ENCODE measurements around the gene GPR39. TPM values are rescaled to one million over a fixed set of nuclear protein-coding genes. Genes with fewer than 3 reads are reported as not detected.

The GPR39 gene
- total RNA-seq, 2 donors from 2014 or later = 12.3 to 14.6 TPM

DNA sequence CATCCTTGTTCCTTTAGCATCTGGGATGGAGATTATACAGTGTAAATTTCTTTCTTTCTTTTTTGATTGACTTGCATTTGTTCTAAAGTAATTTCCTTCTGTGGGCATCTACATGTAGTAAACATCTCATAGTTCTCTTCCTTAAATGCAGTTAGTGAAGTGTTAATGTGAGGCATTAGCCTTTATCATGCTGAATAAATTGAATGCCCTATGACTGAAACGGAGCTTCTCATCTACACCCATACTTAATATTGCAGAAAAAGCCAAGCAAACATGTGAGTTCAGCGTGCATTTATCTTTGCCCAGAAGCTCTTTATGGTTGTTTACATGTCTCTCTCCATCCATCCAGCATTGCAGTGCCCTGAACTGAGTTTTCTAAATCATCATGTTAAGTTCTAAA is 195.1 kb downstream of the GPR39 start:
- H3K36me3 ChIP-seq = no peaks in the 10 kb centered on the region
- H3K9ac ChIP-seq (ENCODE audit: low read depth in 2 of 2, low read length in 2 of 2) = no peak overlapping the region
- intact Hi-C loops (cut with DNase I) = no loop called here
- no peak overlapping the region for H3K27ac ChIP-seq
- H3K27me3 ChIP-seq = no peaks in the 10 kb centered on the region
- H3K4me1 ChIP-seq = no peaks in the 10 kb centered on the region
- no peaks in the 10 kb centered on the region for H3K9me3 ChIP-seq
- H3K4me3 ChIP-seq = no peak overlapping the region
- DNase-seq = no peak
- TF ChIP-seq, protein P1, sequence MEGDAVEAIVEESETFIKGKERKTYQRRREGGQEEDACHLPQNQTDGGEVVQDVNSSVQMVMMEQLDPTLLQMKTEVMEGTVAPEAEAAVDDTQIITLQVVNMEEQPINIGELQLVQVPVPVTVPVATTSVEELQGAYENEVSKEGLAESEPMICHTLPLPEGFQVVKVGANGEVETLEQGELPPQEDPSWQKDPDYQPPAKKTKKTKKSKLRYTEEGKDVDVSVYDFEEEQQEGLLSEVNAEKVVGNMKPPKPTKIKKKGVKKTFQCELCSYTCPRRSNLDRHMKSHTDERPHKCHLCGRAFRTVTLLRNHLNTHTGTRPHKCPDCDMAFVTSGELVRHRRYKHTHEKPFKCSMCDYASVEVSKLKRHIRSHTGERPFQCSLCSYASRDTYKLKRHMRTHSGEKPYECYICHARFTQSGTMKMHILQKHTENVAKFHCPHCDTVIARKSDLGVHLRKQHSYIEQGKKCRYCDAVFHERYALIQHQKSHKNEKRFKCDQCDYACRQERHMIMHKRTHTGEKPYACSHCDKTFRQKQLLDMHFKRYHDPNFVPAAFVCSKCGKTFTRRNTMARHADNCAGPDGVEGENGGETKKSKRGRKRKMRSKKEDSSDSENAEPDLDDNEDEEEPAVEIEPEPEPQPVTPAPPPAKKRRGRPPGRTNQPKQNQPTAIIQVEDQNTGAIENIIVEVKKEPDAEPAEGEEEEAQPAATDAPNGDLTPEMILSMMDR (IDR thresholded peaks at IDR 0.05) = no peak

- Histone ChIP-seq H3K9me3 (no peaks in the 10 kb centered on the region), H3K27me3 (no peaks in the 10 kb centered on the region), H3K36me3 (no peaks in the 10 kb centered on the region), H3K27ac (no peak overlapping the region), H3K4me3 (no peak overlapping the region), H3K9ac (ENCODE audit: low read depth in 2 of 2, low read length in 2 of 2) (no peak overlapping the region), H3K4me1 (no peaks in the 10 kb centered on the region)
- DNase-seq = no peak
- TF ChIP-seq, protein P1 (IDR thresholded peaks at IDR 0.05) = no peak
- intact Hi-C loops (cut with DNase I) = no loop called here
Observed at GRCh38 chr2:132615329-132616085, 198.9 kb downstream of the GPR39 start.

DNA sequence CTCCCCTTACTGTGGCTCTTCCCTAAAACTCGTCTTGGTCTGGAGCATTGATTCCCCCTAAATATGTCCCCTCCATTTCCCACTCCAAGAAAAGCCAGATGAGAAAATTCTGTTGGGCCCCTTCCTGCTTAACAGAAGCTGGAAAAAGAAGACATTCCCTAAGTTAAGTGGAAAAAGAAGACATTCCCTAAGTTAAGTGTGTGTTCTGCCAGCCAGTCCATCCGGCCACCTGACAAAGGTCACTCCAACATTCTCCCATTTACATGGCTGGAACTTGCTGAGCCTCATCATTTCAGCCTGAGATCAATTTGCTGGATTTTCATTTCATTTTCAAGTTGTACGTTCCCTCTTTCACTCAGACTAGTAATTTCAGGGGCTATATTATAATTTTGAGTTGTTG is 201.4 kb downstream of the GPR39 start:
- TF ChIP-seq, protein P1 (IDR thresholded peaks at IDR 0.05) = no peak
- no peak overlapping the region for H3K27ac ChIP-seq
- no peak overlapping the region for H3K9ac ChIP-seq (ENCODE audit: low read depth in 2 of 2, low read length in 2 of 2)
- no peak overlapping the region for H3K4me3 ChIP-seq
- no peaks in the 10 kb centered on the region for H3K27me3 ChIP-seq
- H3K4me1 ChIP-seq = no peaks in the 10 kb centered on the region
- intact Hi-C loops (cut with DNase I) = no loop called here
- H3K36me3 ChIP-seq = no peaks in the 10 kb centered on the region
- no peak for DNase-seq
- no peaks in the 10 kb centered on the region for H3K9me3 ChIP-seq

DNA sequence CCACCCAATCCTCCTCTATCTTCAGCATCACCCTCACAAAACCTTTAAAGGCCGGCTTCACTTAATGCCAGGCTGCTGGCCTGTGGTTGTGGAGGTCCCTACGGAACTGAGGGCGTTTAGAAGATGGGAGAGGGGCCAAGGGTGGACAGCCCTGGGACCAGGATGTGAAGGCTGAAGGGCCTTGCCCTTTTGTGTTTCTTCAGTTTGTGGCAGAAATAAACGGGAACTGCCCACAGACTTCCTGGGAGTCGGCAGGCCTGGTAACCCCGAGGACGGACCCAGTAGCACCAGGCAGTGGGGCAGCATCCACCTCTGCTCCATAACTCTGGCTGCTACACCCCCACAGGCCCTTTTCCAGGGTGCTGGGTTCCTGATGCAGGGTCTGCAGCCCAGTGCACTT is 202.1 kb downstream of the GPR39 start:
- no peak overlapping the region for H3K27ac ChIP-seq
- no peak for DNase-seq
- H3K36me3 ChIP-seq = no peaks in the 10 kb centered on the region
- H3K9ac ChIP-seq (ENCODE audit: low read depth in 2 of 2, low read length in 2 of 2) = no peak overlapping the region
- no peaks in the 10 kb centered on the region for H3K27me3 ChIP-seq
- no peak overlapping the region for H3K4me3 ChIP-seq
- no peaks in the 10 kb centered on the region for H3K9me3 ChIP-seq
- H3K4me1 ChIP-seq = no peaks in the 10 kb centered on the region
- intact Hi-C loops (cut with DNase I) = no loop called here
- TF ChIP-seq, protein P1 (IDR thresholded peaks at IDR 0.05) = no peak

DNA sequence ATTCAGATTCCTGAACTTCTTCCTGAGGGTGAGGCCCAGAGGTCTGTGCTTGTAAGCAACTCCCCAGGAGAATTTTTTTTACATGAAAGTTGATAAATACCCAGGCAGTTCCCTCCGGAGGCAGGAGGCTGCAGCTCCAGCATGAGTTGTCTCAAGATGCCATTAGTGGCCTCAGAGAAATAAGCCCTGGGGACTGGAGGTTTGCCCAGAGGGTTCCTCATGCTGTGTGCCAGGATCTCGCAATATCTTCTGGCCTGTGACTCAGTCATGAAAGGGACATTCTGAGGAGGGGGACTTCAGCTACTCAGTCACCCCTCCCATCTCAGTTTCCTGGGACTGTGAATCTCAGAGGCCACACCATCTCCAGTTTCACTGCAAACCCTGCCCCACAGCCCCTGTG is 203.5 kb downstream of the GPR39 start:
- TF ChIP-seq, protein P1 (IDR thresholded peaks at IDR 0.05) = no peak
- intact Hi-C loops (cut with DNase I) = no loop called here
- Histone ChIP-seq H3K27ac (no peak overlapping the region), H3K4me3 (no peak overlapping the region), H3K9me3 (no peaks in the 10 kb centered on the region), H3K9ac (ENCODE audit: low read depth in 2 of 2, low read length in 2 of 2) (no peak overlapping the region), H3K4me1 (no peaks in the 10 kb centered on the region), H3K36me3 (no peaks in the 10 kb centered on the region), H3K27me3 (no peaks in the 10 kb centered on the region)
- DNase-seq = no peak

Data from colonic mucosa (tissue), 4 donors.